ENCODE measurements around the gene MCAT. TPM values are rescaled to one million over a fixed set of nuclear protein-coding genes. Genes with fewer than 3 reads are reported as not detected.
A peak's percentile ranks its signal among the peaks of the same experiment; 100 is the strongest.

MCAT gene
- total RNA-seq, 1 donor from 2014 or later: 8.6 TPM

- Mint-ChIP-seq H3K4me3 (ENCODE audit: unreplicated experiment) (no peak overlapping the region), H3K4me1 (ENCODE audit: low read depth) (peaks cover 19% of the 10 kb centered on the region), H3K9me3 (ENCODE audit: low read depth) (no peaks in the 10 kb centered on the region), H3K36me3 (ENCODE audit: low read depth) (peaks cover 12% of the 10 kb centered on the region), H3K27me3 (ENCODE audit: low read depth) (no peaks in the 10 kb centered on the region), H3K27ac (ENCODE audit: unreplicated experiment) (no peak overlapping the region)
- TF ChIP-seq CTCF (IDR thresholded peaks at IDR 0.05): no peak
- DNase-seq (ENCODE audit: low spot score): no peak
Observed at GRCh38 chr22:43162412-43163150, 19.4 kb upstream of the MCAT start.

GRCh38 chr22:43160497-43161126 lies 17.4 kb upstream of the MCAT start:
- DNase-seq (ENCODE audit: low spot score): no peak
- no peak for TF ChIP-seq CTCF (IDR thresholded peaks at IDR 0.05)
- Mint-ChIP-seq H3K36me3 (ENCODE audit: low read depth) (peaks cover 12% of the 10 kb centered on the region), H3K27me3 (ENCODE audit: low read depth) (no peaks in the 10 kb centered on the region), H3K4me3 (ENCODE audit: unreplicated experiment) (no peak overlapping the region), H3K27ac (ENCODE audit: unreplicated experiment) (no peak overlapping the region), H3K4me1 (ENCODE audit: low read depth) (peaks cover 26% of the 10 kb centered on the region), H3K9me3 (ENCODE audit: low read depth) (no peaks in the 10 kb centered on the region)

GRCh38 chr22:43159484-43160178 lies 16.4 kb upstream of the MCAT start:
- no peak for DNase-seq (ENCODE audit: low spot score)
- H3K27me3 Mint-ChIP-seq (ENCODE audit: low read depth): no peaks in the 10 kb centered on the region
- peaks cover 28% of the 10 kb centered on the region for H3K4me1 Mint-ChIP-seq (ENCODE audit: low read depth)
- no peak overlapping the region for H3K4me3 Mint-ChIP-seq (ENCODE audit: unreplicated experiment)
- no peaks in the 10 kb centered on the region for H3K9me3 Mint-ChIP-seq (ENCODE audit: low read depth)
- TF ChIP-seq CTCF (IDR thresholded peaks at IDR 0.05): peak; percentile 65
- peaks cover 12% of the 10 kb centered on the region for H3K36me3 Mint-ChIP-seq (ENCODE audit: low read depth)
- H3K27ac Mint-ChIP-seq (ENCODE audit: unreplicated experiment): no peak overlapping the region

GRCh38 chr22:43158778-43159483 lies 15.7 kb upstream of the MCAT start:
- Mint-ChIP-seq H3K9me3 (ENCODE audit: low read depth) (no peaks in the 10 kb centered on the region), H3K27ac (ENCODE audit: unreplicated experiment) (peak overlapping the region; percentile 66), H3K4me1 (ENCODE audit: low read depth) (peaks cover 30% of the 10 kb centered on the region), H3K27me3 (ENCODE audit: low read depth) (no peaks in the 10 kb centered on the region), H3K4me3 (ENCODE audit: unreplicated experiment) (no peak overlapping the region), H3K36me3 (ENCODE audit: low read depth) (peaks cover 9% of the 10 kb centered on the region)
- no peak for TF ChIP-seq CTCF (IDR thresholded peaks at IDR 0.05)
- DNase-seq (ENCODE audit: low spot score): no peak

Data from chondrocyte (in vitro differentiated cells).